ENCODE results near the gene MACROD2. TPM values are rescaled to one million over a fixed set of nuclear protein-coding genes. Genes with fewer than 3 reads are reported as not detected.
A peak's percentile ranks its signal among the peaks of the same experiment; 100 is the strongest.

The MACROD2 gene
- total RNA-seq, 1 experiment from 2014 or later = 0.12 TPM

GRCh38 chr20:14299831-14300230 lies 304.5 kb downstream of the MACROD2 start:
- Histone ChIP-seq H3K36me3 (no peaks in the 10 kb centered on the region), H3K9me3 (replicated peaks) (no peaks in the 10 kb centered on the region), H3K27ac (no peak overlapping the region), H3K4me3 (no peak overlapping the region), H3K4me1 (peaks cover 13% of the 10 kb centered on the region; the same call in 1 of the 2 replicates), H3K27me3 (no peaks in the 10 kb centered on the region)
- DNase-seq = no peak

- Histone ChIP-seq H3K9me3 (replicated peaks) (no peaks in the 10 kb centered on the region), H3K36me3 (no peaks in the 10 kb centered on the region), H3K27ac (no peak overlapping the region), H3K4me3 (no peak overlapping the region), H3K4me1 (peaks cover 13% of the 10 kb centered on the region; the same call in 1 of the 2 replicates), H3K27me3 (no peaks in the 10 kb centered on the region)
- DNase-seq = peak; percentile 65 to 76
These were observed 307.8 kb downstream of the MACROD2 start for GRCh38 chr20:14303106-14303505.

- Histone ChIP-seq H3K9me3 (replicated peaks) (no peaks in the 10 kb centered on the region), H3K36me3 (no peaks in the 10 kb centered on the region), H3K27me3 (no peaks in the 10 kb centered on the region), H3K27ac (no peak overlapping the region), H3K4me3 (no peak overlapping the region), H3K4me1 (peaks cover 13% of the 10 kb centered on the region; the same call in 1 of the 2 replicates)
- DNase-seq = no peak
These were observed 308.3 kb downstream of the MACROD2 start for GRCh38 chr20:14303651-14304050.

GRCh38 chr20:14304472-14304871 lies 309.2 kb downstream of the MACROD2 start:
- Histone ChIP-seq H3K4me1 (peaks cover 13% of the 10 kb centered on the region; the same call in 1 of the 2 replicates), H3K27me3 (no peaks in the 10 kb centered on the region), H3K9me3 (replicated peaks) (no peaks in the 10 kb centered on the region), H3K4me3 (no peak overlapping the region), H3K27ac (no peak overlapping the region), H3K36me3 (no peaks in the 10 kb centered on the region)
- no peak for DNase-seq

- no peaks in the 10 kb centered on the region for H3K36me3 ChIP-seq
- H3K4me3 ChIP-seq = no peak overlapping the region
- H3K4me1 ChIP-seq = peaks cover 10% of the 10 kb centered on the region; the same call in 1 of the 2 replicates
- DNase-seq = no peak
- H3K27me3 ChIP-seq = no peaks in the 10 kb centered on the region
- no peaks in the 10 kb centered on the region for H3K9me3 ChIP-seq (replicated peaks)
- H3K27ac ChIP-seq = no peak overlapping the region
These were observed 312.6 kb downstream of the MACROD2 start for GRCh38 chr20:14307956-14308355.

- H3K4me3 ChIP-seq = no peak overlapping the region
- no peak for DNase-seq
- no peaks in the 10 kb centered on the region for H3K9me3 ChIP-seq (replicated peaks)
- H3K27me3 ChIP-seq = no peaks in the 10 kb centered on the region
- no peak overlapping the region for H3K27ac ChIP-seq
- H3K36me3 ChIP-seq = no peaks in the 10 kb centered on the region
- H3K4me1 ChIP-seq = no peaks in the 10 kb centered on the region
These were observed 315.8 kb downstream of the MACROD2 start for GRCh38 chr20:14310977-14311627.

GRCh38 chr20:14312001-14312400 lies 316.7 kb downstream of the MACROD2 start:
- Histone ChIP-seq H3K27me3 (no peaks in the 10 kb centered on the region), H3K4me3 (no peak overlapping the region), H3K4me1 (no peaks in the 10 kb centered on the region), H3K9me3 (replicated peaks) (no peaks in the 10 kb centered on the region), H3K36me3 (no peaks in the 10 kb centered on the region), H3K27ac (no peak overlapping the region)
- no peak for DNase-seq

- no peak for DNase-seq
- no peak overlapping the region for H3K4me3 ChIP-seq
- H3K4me1 ChIP-seq = no peaks in the 10 kb centered on the region
- no peaks in the 10 kb centered on the region for H3K9me3 ChIP-seq (replicated peaks)
- no peaks in the 10 kb centered on the region for H3K27me3 ChIP-seq
- H3K36me3 ChIP-seq = no peaks in the 10 kb centered on the region
- no peak overlapping the region for H3K27ac ChIP-seq
These were observed 318.2 kb downstream of the MACROD2 start for GRCh38 chr20:14313341-14314020.

GRCh38 chr20:14319704-14320103 lies 324.4 kb downstream of the MACROD2 start:
- no peaks in the 10 kb centered on the region for H3K4me1 ChIP-seq
- H3K27me3 ChIP-seq = no peaks in the 10 kb centered on the region
- H3K36me3 ChIP-seq = no peaks in the 10 kb centered on the region; the same call in 1 of the 2 replicates
- no peak for DNase-seq
- H3K9me3 ChIP-seq (replicated peaks) = no peaks in the 10 kb centered on the region
- no peak overlapping the region for H3K4me3 ChIP-seq
- H3K27ac ChIP-seq = no peak overlapping the region

- H3K27ac ChIP-seq = no peak overlapping the region
These were observed 336.3 kb downstream of the MACROD2 start for GRCh38 chr20:14331646-14332045.

GRCh38 chr20:14332866-14333265 lies 337.6 kb downstream of the MACROD2 start:
- no peak overlapping the region for H3K27ac ChIP-seq
- H3K9me3 ChIP-seq (replicated peaks) = no peaks in the 10 kb centered on the region
- H3K36me3 ChIP-seq = peaks cover 2% of the 10 kb centered on the region; the same call in 1 of the 2 replicates
- H3K4me3 ChIP-seq = no peak overlapping the region
- no peak for DNase-seq
- no peaks in the 10 kb centered on the region for H3K27me3 ChIP-seq
- peaks cover 4% of the 10 kb centered on the region; the same call in 1 of the 2 replicates for H3K4me1 ChIP-seq

More at GRCh38 chr20:14331646-14332045, 336.3 kb downstream of the MACROD2 start:
- Histone ChIP-seq H3K36me3 (peaks cover 8% of the 10 kb centered on the region; the same call in 1 of the 2 replicates), H3K4me1 (peaks cover 4% of the 10 kb centered on the region; the same call in 1 of the 2 replicates), H3K4me3 (no peak overlapping the region), H3K27me3 (no peaks in the 10 kb centered on the region), H3K9me3 (replicated peaks) (no peaks in the 10 kb centered on the region)
- no peak for DNase-seq

GRCh38 chr20:14333721-14334120 lies 338.4 kb downstream of the MACROD2 start:
- no peaks in the 10 kb centered on the region for H3K9me3 ChIP-seq (replicated peaks)
- no peaks in the 10 kb centered on the region for H3K27me3 ChIP-seq
- no peaks in the 10 kb centered on the region for H3K36me3 ChIP-seq
- H3K4me3 ChIP-seq = no peak overlapping the region
- peaks cover 4% of the 10 kb centered on the region; the same call in 1 of the 2 replicates for H3K4me1 ChIP-seq
- no peak for DNase-seq
- no peak overlapping the region for H3K27ac ChIP-seq

- peak; percentile 75 to 88 for DNase-seq
- Histone ChIP-seq H3K4me3 (peak overlapping the region; percentile 19), H3K27me3 (no peaks in the 10 kb centered on the region), H3K27ac (no peak overlapping the region), H3K36me3 (no peaks in the 10 kb centered on the region), H3K4me1 (peaks cover 4% of the 10 kb centered on the region; the same call in 1 of the 2 replicates), H3K9me3 (replicated peaks) (no peaks in the 10 kb centered on the region)
These were observed 339.1 kb downstream of the MACROD2 start for GRCh38 chr20:14334306-14334930.

GRCh38 chr20:14335052-14335451 lies 339.7 kb downstream of the MACROD2 start:
- DNase-seq = peak in 1 of 2 experiments; percentile 12
- H3K4me3 ChIP-seq = peak overlapping the region; percentile 19
- no peak overlapping the region for H3K27ac ChIP-seq
- H3K36me3 ChIP-seq = no peaks in the 10 kb centered on the region
- peaks cover 4% of the 10 kb centered on the region; the same call in 1 of the 2 replicates for H3K4me1 ChIP-seq
- H3K9me3 ChIP-seq (replicated peaks) = no peaks in the 10 kb centered on the region
- no peaks in the 10 kb centered on the region for H3K27me3 ChIP-seq

- peak; percentile 32 to 61 for DNase-seq
- H3K27ac ChIP-seq = peak overlapping the region; percentile 44
- peak overlapping the region; percentile 59 for H3K4me3 ChIP-seq
- H3K36me3 ChIP-seq = no peaks in the 10 kb centered on the region
- no peaks in the 10 kb centered on the region for H3K9me3 ChIP-seq (replicated peaks)
- H3K27me3 ChIP-seq = no peaks in the 10 kb centered on the region
- peaks cover 4% of the 10 kb centered on the region; the same call in 1 of the 2 replicates for H3K4me1 ChIP-seq
These were observed 341.4 kb downstream of the MACROD2 start for GRCh38 chr20:14336686-14337085.
